Measurements from ENCODE around the gene VDAC2.
"Not testable (repeated sequence)": the region's sequence is repeated elsewhere in the genome, so short reads cannot be mapped to it uniquely, and the experiment has no call there.

VDAC2 gene

DNA sequence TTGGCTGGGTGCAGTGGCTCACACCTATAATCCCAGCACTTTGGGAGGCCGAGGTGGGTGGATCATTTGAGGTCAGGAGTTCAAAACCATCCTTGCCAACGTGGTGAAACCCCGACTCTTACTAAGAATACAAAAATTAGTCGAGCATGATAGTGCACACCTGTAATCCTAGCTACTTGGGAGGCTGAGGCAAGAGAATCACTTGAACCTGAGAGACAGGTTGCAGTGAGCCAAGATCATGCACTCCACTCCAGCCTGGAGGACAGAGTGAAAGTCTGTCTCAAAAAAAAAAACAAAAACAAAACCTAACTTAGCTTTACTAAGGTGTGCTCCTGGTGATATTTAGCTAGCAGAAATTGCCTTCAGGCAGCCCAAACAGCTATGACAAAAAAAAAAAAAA, 24.3 kb upstream of the VDAC2 start:
- no peak overlapping the region for H3K27ac ChIP-seq
- no peaks in the 10 kb centered on the region for H3K27me3 ChIP-seq
- no peaks in the 10 kb centered on the region for H3K9me3 ChIP-seq
- H3K36me3 ChIP-seq: peaks cover 15% of the 10 kb centered on the region
- H3K4me3 ChIP-seq (ENCODE audit: low read depth in 1 of 2, low read length in 1 of 2): no peak overlapping the region
- H3K4me1 ChIP-seq (ENCODE audit: control insufficient read depth in 1 of 2, insufficient read depth in 1 of 2, low read depth in 1 of 2, low read length in 1 of 2): no peaks in the 10 kb centered on the region
- TF ChIP-seq, protein P1, sequence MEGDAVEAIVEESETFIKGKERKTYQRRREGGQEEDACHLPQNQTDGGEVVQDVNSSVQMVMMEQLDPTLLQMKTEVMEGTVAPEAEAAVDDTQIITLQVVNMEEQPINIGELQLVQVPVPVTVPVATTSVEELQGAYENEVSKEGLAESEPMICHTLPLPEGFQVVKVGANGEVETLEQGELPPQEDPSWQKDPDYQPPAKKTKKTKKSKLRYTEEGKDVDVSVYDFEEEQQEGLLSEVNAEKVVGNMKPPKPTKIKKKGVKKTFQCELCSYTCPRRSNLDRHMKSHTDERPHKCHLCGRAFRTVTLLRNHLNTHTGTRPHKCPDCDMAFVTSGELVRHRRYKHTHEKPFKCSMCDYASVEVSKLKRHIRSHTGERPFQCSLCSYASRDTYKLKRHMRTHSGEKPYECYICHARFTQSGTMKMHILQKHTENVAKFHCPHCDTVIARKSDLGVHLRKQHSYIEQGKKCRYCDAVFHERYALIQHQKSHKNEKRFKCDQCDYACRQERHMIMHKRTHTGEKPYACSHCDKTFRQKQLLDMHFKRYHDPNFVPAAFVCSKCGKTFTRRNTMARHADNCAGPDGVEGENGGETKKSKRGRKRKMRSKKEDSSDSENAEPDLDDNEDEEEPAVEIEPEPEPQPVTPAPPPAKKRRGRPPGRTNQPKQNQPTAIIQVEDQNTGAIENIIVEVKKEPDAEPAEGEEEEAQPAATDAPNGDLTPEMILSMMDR (IDR thresholded peaks at IDR 0.05): no peak

DNA sequence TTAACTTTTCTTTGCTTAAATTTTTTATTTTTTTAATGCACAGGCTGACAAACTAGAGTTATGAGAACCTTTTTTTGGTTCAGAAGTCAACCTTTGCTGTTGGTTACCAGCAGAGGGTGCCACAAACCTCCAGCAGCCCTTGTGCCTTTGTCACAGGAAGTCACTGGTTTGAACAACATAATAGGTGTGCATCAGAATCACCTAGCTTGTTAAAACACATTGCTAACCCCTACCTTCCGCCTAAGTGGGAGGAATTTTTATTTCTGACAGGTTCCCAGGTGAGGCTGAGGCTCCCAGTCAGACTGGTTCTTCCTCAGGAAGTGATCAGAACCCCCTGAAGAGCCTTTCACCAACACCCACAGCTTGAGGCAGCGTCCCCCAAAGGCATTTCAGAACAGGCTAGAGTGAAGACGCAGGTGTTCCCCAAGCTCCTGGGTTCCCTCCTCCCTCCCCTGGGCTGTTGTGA, 22.6 kb upstream of the VDAC2 start:
- no peaks in the 10 kb centered on the region for H3K4me1 ChIP-seq (ENCODE audit: control insufficient read depth in 1 of 2, insufficient read depth in 1 of 2, low read depth in 1 of 2, low read length in 1 of 2)
- no peaks in the 10 kb centered on the region for H3K27me3 ChIP-seq
- no peak overlapping the region for H3K4me3 ChIP-seq (ENCODE audit: low read depth in 1 of 2, low read length in 1 of 2)
- H3K27ac ChIP-seq: no peak overlapping the region
- H3K9me3 ChIP-seq: no peaks in the 10 kb centered on the region
- TF ChIP-seq, protein P1 (IDR thresholded peaks at IDR 0.05): no peak
- peaks cover 21% of the 10 kb centered on the region for H3K36me3 ChIP-seq

DNA sequence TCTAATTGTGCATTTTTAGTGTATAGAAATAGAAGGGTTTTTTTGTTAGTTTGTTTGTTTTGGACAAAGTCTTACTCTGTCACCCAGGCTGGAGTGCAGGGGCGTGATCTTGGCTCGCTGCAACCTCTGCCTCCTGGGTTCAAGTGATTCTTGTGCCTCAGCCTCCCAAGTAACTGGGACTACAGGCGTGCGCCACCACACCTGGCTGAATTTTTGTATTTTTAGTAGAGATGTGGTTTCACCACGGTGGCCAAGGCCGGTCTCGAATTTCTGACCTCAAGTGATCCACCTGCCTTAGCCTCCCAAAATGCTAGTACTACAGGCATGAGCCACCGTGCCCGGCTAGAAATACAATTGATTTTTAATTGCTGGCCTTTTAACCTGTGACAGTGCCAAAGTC, 22.1 kb upstream of the VDAC2 start:
- not testable (repeated sequence) for H3K27ac ChIP-seq; H3K4me3 ChIP-seq (ENCODE audit: low read depth in 1 of 2, low read length in 1 of 2); H3K4me1 ChIP-seq (ENCODE audit: control insufficient read depth in 1 of 2, insufficient read depth in 1 of 2, low read depth in 1 of 2, low read length in 1 of 2); H3K27me3 ChIP-seq; H3K9me3 ChIP-seq
- H3K36me3 ChIP-seq: peaks cover 19% of the 10 kb centered on the region

DNA sequence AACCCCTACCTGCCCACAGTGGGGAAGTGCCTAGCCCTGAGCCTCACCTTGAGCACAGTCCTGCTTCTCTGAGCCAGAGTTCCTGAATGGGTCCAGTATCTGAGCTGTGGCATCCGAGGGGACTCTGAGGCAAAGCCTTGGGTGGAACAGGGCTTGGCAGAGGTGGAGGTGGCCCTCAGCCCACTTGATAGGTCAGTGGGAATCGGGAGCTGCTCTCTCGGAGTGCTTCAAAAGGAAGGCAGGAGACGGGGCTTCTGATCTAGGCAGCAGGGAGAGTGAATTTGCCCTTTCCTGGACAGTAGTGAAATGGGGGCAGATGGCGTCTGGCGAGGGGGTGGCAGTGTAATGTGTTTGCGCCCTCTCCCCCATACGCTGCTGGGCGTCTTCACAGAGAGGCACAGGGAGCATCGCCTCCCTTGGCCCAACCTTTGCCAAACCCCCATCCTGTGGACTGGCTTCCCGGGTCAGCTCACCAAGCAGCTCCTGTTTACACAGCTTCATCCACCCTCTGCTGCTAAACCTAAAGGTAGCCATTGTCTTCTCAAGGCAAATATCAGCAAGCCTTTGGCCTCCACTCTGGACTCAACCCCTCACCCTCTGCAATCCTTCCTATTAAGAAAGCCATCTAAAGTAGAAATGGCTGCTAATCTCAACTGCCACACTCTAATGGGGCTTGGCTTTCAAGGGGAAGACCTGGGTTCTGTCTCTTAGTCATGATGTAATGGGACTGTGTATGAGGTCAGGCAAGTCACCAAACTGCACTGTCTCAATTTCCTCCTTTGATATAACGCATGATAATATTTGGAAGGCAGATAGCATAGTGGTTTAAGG, 21.1 kb upstream of the VDAC2 start:
- Histone ChIP-seq H3K27ac (no peak overlapping the region), H3K36me3 (peaks cover 18% of the 10 kb centered on the region)
- TF ChIP-seq, protein P1 (IDR thresholded peaks at IDR 0.05): no peak

DNA sequence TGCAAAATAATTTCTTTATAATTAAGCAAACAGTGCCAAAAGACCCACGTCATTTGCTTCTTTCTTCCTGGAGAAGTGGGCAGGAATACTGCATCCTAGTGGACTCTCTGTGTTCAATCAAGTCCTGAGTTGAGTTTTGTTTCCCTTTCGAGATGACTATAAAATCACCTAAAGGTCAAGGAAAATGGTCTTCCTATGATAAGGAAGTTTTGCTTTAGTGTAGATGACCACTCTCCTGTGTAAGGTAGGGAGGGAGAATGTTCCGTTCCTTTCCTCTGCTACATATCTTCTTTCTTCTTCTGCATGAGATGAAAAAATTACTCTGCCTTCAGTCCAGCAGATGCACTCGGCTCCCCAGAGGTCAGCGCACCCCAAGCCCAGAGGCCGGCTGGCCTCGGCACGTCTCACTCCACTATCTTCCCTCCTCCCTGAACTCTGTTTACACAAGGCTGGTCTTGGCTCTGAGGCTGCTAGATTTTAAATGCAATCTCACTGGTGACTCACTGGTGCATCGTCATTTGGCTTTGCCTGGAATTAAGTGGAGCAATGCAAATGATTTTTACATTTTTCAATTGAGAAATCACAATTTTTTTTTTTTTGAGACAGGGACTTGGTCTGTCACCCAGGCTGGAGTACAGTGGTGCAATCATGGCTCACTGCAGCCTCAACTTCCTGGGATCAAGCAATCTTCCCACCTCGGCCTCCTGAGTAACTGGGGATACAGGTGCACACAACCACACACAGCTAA, 18.6 kb upstream of the VDAC2 start:
- H3K9me3 ChIP-seq: no peaks in the 10 kb centered on the region
- H3K27ac ChIP-seq: no peak overlapping the region
- TF ChIP-seq, protein P1 (IDR thresholded peaks at IDR 0.05): no peak
- H3K4me1 ChIP-seq (ENCODE audit: control insufficient read depth in 1 of 2, insufficient read depth in 1 of 2, low read depth in 1 of 2, low read length in 1 of 2): no peaks in the 10 kb centered on the region
- peaks cover 8% of the 10 kb centered on the region for H3K36me3 ChIP-seq
- H3K4me3 ChIP-seq (ENCODE audit: low read depth in 1 of 2, low read length in 1 of 2): no peak overlapping the region
- no peaks in the 10 kb centered on the region for H3K27me3 ChIP-seq

More for the DNA sequence above, 21.1 kb upstream of the VDAC2 start:
- no peak overlapping the region for H3K4me3 ChIP-seq (ENCODE audit: low read depth in 1 of 2, low read length in 1 of 2)
- no peaks in the 10 kb centered on the region for H3K4me1 ChIP-seq (ENCODE audit: control insufficient read depth in 1 of 2, insufficient read depth in 1 of 2, low read depth in 1 of 2, low read length in 1 of 2)
- no peaks in the 10 kb centered on the region for H3K9me3 ChIP-seq
- H3K27me3 ChIP-seq: no peaks in the 10 kb centered on the region

DNA sequence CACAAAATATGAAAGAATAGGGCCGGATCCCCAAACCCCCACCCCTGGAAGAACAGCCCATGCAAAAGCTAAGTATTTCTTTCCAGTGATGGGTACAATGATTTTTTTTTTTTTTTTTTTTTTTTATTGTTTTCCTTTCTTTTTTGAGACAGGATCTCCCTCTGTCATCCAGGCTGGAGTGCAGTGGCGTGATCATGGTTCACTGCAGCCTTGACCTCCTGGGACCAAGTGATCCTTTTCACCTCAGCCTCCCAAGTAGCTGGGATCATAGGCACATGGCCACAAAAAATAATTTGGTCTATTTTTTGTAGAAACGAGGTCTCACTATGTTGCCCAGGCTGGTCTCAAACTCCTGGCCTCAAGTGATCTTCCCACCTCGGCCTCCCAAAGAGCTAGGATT, 16.0 kb upstream of the VDAC2 start:
- H3K27me3 ChIP-seq; H3K4me3 ChIP-seq (ENCODE audit: low read depth in 1 of 2, low read length in 1 of 2); H3K9me3 ChIP-seq; H3K27ac ChIP-seq; H3K4me1 ChIP-seq (ENCODE audit: control insufficient read depth in 1 of 2, insufficient read depth in 1 of 2, low read depth in 1 of 2, low read length in 1 of 2); H3K36me3 ChIP-seq: not testable (repeated sequence)
